ES-I3 (cell line): ENCODE results near the gene CCDC190.

ENCODE experiments used
- H3K36me3 ChIP-seq: 2 replicates; pipeline ENCODE4 v1.6.1; 2013; ENCODE audit warnings: mild to moderate bottlenecking, low read length, control low read depth, moderate library complexity; ENCODE audit not compliant: insufficient read depth
- H3K4me1 ChIP-seq: 2 replicates; pipeline ENCODE4 v1.6.1; 2013; ENCODE audit warnings: mild to moderate bottlenecking, control low read depth, low read length; ENCODE audit not compliant: insufficient read depth
- H3K9ac ChIP-seq: 2 replicates; pipeline ENCODE4 v1.6.1; 2013; ENCODE audit warnings: low read depth, mild to moderate bottlenecking, low read length, moderate library complexity
- H3K9me3 ChIP-seq: 2 replicates; pipeline ENCODE4 v1.6.1; 2013; ENCODE audit warnings: mild to moderate bottlenecking, low read length, moderate library complexity; ENCODE audit not compliant: control insufficient read depth, insufficient read depth

CCDC190 gene

DNA sequence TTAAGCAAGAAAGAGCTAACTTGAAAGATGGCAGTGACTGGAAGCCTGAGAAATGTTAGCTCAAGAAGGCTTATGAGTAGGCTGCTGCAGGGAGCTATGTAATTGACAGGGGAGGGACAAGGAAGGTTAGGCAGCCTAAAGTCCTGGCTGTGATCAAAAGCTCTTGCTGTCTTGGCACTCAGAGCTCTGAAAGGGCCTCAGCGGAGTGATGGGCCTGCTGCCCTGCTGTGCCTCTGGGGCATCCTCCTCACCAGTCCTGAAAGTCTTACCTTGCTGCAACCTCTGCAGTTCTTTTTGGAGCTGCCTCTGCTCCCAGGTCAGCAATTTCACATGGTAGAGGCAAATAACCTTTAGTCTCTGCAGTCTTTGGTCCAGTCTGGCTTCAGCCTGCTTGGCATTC is 1.8 kb downstream of the CCDC190 start:
- Histone ChIP-seq H3K9me3 (no peaks in the 10 kb centered on the region), H3K9ac (no peak overlapping the region), H3K36me3 (no peaks in the 10 kb centered on the region), H3K4me1 (no peaks in the 10 kb centered on the region)

DNA sequence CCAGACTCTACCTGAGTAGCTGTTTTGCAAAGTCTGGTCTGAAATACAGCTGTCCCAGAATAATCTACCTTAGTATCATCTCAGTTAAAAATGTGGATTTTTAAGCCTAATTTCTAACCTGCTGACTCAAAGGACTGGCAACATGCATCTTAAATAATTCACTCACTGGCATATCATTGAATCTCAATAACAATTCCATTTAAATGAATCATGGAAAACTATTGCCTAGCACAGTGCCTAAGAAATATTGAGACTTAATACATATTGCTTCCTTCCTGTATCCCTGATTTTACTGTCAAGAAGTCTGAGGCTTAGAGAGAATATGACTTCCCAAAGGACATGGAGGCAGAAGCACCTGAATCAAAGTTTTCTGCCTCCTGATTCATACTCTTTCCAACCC is 3.1 kb downstream of the CCDC190 start:
- H3K9ac ChIP-seq, result no peak overlapping the region
- H3K4me1 ChIP-seq, result no peaks in the 10 kb centered on the region
- no peaks in the 10 kb centered on the region for H3K9me3 ChIP-seq
- H3K36me3 ChIP-seq, result no peaks in the 10 kb centered on the region

DNA sequence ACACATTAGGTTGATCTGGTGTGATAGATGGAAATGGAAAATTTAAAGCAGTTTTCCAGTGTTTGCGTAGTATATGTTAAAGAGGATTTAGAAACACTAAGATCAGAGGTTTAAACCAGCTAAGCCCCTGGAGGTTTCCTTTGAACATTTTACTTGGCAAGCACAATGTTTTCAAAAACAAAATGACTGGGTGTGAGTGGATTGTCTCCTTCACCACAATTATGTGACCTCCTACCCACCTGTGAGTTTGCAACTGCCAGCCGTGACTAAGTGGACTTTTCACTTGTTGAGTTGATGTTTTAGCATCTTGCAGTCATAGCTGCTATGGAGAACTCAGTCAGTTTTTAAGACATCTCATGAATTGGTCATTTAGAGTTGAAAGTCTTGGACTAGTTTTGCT is 4.7 kb downstream of the CCDC190 start:
- Histone ChIP-seq H3K9ac (no peak overlapping the region), H3K9me3 (no peaks in the 10 kb centered on the region), H3K4me1 (no peaks in the 10 kb centered on the region), H3K36me3 (no peaks in the 10 kb centered on the region)

DNA sequence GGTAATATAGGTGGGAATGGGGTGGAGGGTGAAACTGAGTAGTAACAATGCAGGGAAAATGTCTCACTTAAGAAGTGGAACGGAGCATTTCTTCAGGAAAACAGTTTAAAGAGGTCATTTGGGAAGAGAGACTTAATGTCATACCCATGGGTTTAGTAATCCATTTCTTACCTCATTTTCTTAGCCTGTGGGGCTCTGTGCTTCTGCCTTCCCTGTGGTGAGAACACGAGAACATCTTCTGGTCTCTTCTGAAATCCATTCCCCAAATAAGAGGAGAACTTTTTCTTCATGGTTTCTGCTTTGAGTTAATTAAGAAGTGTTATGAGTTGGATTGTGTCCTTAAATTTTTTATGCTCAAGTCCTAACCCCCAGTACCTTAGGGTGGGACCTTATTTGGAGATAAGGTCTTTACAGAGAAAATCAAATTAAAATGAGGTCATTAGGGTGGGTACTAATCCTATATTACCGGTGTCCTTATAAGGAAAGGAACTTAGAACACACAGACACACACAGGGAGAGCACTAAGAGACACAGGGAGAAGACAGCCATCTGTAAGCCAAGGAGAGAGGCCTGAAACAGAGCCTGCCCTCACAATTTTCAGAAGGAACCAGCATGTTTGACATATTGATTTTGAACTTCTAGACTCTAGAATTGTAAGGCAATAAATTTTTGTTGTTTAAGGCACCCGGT is 5.4 kb downstream of the CCDC190 start:
- H3K4me1 ChIP-seq, result no peaks in the 10 kb centered on the region
- no peaks in the 10 kb centered on the region for H3K9me3 ChIP-seq
- no peak overlapping the region for H3K9ac ChIP-seq
- H3K36me3 ChIP-seq, result no peaks in the 10 kb centered on the region

DNA sequence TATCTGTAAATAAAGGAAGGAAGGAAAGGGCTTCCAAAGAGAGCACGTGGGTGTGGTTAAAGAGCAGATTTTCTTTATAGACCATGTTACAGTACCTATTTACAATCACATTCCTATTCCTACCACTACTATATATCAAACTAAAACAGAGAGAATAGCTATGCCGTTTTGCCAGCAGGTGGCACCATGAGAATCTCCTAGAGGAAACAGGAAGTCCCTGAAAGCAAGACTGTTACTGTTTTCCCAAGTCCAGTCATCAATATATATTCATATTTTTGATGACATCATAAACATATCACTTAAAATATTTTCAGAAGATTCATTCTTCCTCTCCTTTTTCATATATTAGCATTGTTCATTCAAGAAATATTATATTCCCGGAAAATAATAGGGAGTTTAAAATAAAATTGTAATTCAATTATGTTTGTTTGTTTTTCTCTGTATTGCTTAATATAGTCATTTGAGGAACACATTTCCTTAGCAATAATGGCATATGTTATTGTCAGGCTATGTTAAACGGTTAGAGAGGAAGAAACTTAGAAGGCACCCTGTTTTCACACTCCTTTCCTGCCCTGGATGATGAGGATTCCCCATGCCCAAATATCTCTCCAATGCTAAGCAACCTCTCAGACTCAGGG is 6.6 kb downstream of the CCDC190 start:
- H3K4me1 ChIP-seq, result no peaks in the 10 kb centered on the region
- H3K9me3 ChIP-seq, result no peaks in the 10 kb centered on the region
- H3K9ac ChIP-seq, result no peak overlapping the region
- no peaks in the 10 kb centered on the region for H3K36me3 ChIP-seq

DNA sequence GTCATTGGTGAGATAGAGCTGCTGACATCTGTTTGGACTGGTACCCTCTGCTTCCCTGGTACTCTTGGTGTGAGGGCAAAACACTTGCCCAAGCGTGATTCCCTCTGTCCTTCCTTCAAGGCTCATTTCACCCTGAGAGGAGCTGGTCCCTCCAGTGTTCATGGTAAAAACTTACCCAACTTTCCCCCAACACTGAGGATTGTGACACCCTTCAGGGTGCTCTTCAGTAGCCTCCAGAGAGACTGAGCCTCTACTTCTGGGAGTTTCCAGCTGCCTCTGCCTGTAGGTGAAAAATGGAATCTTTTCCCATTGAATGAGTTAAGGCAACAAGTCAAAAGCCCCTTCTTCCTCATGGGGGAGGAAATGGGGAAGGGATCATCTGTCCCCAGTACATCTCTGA is 9.6 kb downstream of the CCDC190 start:
- no peaks in the 10 kb centered on the region for H3K9me3 ChIP-seq
- H3K36me3 ChIP-seq, result no peaks in the 10 kb centered on the region
- no peaks in the 10 kb centered on the region for H3K4me1 ChIP-seq
- H3K9ac ChIP-seq, result no peak overlapping the region

DNA sequence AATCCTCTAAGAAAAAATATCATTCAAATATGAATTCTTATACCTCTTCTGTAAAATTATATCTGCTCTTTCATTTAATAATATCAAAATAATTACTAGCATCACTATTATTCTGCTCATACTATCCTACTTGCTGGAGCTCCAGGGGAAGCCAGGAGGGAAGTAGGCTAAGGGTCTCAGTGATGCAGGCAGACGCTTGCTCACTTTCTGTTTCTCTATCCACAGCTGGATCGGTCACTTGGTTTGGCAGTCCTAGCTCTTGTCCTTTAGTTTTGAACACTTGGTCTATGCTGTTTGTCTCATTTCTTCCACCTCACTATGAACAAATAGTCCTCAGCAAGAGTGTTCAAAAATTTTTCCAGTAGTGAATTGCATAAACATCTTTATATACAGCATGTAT is 11.3 kb downstream of the CCDC190 start:
- H3K9me3 ChIP-seq, result no peaks in the 10 kb centered on the region
- H3K4me1 ChIP-seq, result no peaks in the 10 kb centered on the region
- no peaks in the 10 kb centered on the region for H3K36me3 ChIP-seq
- no peak overlapping the region for H3K9ac ChIP-seq

DNA sequence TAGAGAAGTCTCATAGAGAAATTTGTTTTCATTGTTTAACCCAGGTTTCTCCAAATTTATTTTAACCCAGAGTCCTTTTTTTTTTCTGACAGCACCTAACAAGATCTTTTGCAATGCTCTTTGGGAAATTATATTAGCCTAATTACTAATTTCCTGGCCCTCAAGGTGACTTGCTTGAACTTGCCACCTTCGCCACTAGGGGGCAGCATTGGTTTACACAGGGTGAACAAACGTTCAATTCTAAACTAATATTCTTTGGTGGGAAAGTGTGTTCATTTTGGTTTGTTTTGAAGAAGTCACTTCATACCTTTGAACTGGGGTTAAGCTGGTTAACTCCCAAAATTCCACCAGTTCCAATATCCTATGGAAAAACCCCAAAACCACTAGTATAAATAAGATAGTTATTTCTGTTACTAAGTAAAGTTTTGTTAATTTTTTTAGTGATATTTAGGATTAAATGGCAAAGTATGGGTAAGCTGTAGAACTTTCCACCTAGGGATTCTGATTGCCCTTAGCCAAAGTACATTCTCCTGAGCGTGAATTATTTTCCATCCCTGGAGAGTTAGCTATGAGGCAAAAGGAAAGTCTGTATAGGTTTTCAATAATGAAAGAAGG is 13.0 kb downstream of the CCDC190 start:
- Histone ChIP-seq H3K4me1 (no peaks in the 10 kb centered on the region), H3K9me3 (no peaks in the 10 kb centered on the region), H3K36me3 (no peaks in the 10 kb centered on the region), H3K9ac (no peak overlapping the region)

DNA sequence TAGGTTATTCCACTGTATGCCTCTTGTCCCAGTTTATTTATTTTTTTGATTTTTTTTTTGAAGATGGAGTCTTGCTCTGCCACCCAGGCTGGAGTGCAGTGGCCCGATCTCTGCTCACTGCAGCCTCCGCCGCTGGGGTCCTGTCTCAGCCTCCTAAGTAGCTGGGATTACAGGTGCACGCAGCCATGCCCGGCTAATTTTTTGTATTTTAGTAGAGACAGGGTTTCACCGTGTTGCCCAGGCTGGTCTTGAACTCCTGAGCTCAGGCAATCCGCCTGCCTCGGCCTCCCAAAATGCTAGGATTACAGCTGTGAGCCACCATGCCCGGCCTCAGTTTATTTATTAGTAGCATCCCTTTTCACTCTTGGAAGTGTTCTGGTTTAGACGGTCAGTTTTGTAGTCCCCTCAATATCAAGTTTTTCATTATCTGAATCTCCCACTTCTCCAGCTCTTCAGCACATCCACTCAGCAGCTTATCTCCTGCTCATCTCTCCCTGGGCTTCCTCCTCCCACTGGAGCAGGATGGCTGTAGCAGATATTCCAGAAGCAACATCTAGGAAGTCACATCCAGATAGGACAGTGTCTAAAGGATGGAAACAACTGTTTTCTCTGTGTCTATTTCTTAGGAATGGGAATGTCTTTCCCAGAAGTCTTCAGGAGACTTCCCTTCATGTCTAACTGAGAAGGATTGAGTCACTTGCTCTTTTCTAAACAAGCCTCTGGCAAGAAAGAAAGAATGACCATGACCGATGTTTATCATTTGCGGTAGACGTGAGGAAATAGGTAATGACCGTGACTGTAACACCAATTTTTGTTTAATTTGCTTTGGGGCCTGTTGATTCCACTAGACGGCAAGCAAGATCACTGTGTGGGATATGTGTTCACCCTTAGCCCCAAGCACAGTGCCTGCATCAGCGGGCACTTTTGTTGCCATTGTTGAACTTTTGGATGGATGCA is 14.4 kb downstream of the CCDC190 start:
- H3K4me1 ChIP-seq, result no peaks in the 10 kb centered on the region
- H3K36me3 ChIP-seq, result no peaks in the 10 kb centered on the region
- H3K9ac ChIP-seq, result no peak overlapping the region
- H3K9me3 ChIP-seq, result no peaks in the 10 kb centered on the region

DNA sequence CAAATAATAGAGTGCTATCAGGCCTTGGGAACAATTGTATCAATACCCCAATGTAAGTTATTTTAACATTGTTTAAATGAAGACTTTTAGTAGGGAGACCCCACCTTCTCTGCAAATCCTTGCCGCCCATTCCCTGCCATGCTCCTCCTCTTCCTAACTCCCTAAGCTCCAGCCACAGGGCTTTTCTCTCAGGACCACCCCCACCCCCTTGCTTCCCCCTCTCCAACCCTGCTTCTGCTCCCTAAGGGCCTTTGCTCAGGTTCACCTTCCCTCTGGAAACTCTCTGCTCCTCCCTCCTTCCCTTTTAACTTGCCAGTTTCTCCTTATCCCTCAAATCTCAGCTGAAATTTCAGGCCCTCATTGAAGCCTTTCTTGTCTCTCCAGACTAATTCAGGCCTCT is 16.8 kb downstream of the CCDC190 start:
- H3K36me3 ChIP-seq, result no peaks in the 10 kb centered on the region
- H3K9ac ChIP-seq, result no peak overlapping the region
- H3K4me1 ChIP-seq, result no peaks in the 10 kb centered on the region

DNA sequence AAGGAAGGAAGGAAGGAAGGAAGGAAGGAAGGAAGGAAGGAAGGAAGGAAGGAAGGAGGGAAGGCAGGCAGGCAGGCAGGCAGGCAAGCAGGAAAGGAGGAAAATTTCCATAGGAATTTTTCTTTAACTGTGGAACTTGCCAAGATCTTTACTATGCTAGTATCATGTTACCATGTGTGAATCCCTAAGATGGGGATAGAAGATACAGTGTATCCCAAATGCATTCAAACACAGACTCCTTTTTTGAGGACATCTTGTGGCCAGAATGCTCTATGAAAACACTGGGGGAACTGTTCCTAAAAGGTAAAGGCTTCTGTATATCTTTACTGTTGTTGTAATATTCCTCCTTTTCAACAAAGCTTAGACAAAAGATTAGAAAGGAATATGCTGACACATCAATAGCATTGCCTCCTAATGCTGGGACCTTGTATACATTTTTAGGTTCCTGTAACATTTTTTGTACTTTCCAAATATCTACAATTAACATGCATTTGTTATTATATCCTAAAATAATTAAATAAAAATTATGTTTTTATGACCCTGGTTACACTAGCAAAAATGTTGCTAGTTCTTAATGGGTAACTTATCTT is 20.6 kb downstream of the CCDC190 start:
- no peaks in the 10 kb centered on the region for H3K4me1 ChIP-seq
- no peak overlapping the region for H3K9ac ChIP-seq
- H3K36me3 ChIP-seq, result no peaks in the 10 kb centered on the region
- no peaks in the 10 kb centered on the region; the same call in 1 of the 2 replicates for H3K9me3 ChIP-seq

More for the DNA sequence above, 16.8 kb downstream of the CCDC190 start:
- no peaks in the 10 kb centered on the region for H3K9me3 ChIP-seq

DNA sequence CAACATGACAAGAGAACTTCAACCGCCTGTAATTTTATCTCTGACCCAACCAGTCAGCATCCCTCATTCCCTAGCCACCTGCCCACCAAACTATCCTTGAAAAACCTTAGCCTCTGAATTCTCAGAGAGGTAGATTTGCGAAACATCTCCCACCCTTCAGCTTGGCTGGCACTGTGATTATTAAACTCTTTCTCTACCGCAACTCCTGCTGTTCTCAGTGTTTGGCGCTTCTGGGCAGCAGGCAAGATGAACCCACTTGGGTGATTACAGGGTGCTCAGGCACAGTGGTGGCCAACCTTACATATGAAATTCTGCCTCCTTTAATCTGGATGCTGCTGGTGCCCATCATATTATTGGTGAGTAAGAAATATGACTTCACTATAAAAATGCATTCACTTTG is 22.1 kb downstream of the CCDC190 start:
- H3K9ac ChIP-seq, result no peak overlapping the region
- H3K36me3 ChIP-seq, result no peaks in the 10 kb centered on the region
- no peaks in the 10 kb centered on the region; the same call in 1 of the 2 replicates for H3K9me3 ChIP-seq
- H3K4me1 ChIP-seq, result no peaks in the 10 kb centered on the region

DNA sequence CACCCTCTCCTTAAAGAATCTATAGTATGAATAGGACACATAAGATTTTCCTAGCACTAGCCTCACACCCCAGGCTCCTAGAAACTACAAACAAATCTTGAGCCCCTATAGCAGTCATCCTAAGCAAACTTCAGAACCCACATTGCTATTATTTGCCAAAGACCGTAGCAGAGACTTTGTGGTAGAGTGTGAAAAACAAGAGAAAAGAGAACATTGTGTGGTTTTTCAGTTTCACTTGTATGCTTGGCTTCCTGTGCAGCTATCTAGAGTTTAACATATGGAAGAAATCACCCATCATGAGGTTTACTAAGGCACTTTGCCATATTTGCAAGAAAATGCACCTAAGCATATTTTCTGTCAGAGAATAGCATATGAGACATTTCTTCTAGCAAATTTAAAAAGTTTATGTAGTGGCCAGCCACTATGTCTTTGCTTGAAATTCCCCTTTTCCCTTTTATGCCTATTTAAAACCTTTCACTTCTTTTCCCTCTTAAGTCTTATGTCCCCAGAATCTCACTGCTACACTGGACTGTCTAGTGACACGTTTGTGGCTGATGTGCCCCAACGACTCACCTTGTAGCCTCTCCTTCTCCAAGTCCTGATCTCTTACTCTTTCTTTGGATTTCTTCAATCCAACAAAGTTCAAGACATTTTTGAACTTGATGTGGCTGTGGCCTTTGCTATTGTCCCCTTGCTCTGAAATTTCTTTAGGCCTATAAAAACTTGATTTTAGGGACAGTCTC is 25.6 kb downstream of the CCDC190 start:
- Histone ChIP-seq H3K36me3 (no peaks in the 10 kb centered on the region), H3K9me3 (no peaks in the 10 kb centered on the region; the same call in 1 of the 2 replicates), H3K4me1 (no peaks in the 10 kb centered on the region), H3K9ac (no peak overlapping the region)
